Measurements from ENCODE around the gene PCCA. TPM values are rescaled to one million over a fixed set of nuclear protein-coding genes. Genes with fewer than 3 reads are reported as not detected.
"Not testable (repeated sequence)": the region's sequence is repeated elsewhere in the genome, so short reads cannot be mapped to it uniquely, and the experiment has no call there.

Gene PCCA
- total and polyA plus RNA-seq, 4 donors, result 17.7 to 37.4 (median 22.6) TPM

DNA sequence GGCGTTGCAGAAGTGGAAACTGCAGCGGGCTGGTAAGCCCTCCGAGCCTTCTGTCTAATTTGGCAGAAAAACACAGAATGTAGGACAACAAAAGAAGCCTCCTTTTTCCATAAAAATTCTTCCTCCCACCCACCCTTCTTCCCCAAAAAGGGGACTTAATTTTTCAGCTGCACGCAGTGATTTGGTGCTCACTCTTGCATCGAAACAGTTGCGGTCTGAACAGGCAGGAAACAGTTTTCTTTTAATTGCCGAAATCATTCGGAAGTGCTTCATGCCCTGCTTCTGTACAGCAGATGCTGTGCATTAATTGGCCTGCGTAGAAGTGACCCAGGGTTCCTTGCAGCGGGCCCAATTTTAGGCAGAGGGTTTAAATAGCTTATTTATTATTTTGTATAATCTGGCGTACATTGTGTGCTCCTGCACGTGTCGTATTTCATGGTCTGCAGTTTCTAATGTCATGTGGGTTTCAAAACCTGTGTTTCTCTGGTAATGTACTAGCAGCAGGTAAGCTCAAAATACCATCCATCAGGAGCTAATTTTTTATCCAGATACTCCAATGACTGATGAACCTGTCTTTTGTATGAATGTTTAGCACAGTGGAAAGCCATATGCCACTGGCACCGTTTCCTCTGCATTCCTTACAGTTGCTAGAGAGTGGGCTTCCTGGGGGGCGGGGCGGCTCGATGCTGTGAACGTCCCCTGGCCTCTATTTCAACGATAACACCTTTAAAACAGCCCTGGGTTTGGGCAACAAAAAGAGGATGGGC, 433.1 kb downstream of the PCCA start:
- H3K9me3 ChIP-seq (ENCODE audit: control insufficient read depth, low read length), result no peaks in the 10 kb centered on the region
- no peaks in the 10 kb centered on the region for H3K4me1 ChIP-seq (ENCODE audit: control insufficient read depth in 1 of 2, insufficient read depth in 2 of 2, low read length in 2 of 2)
- H3K27me3 ChIP-seq (ENCODE audit: control insufficient read depth in 1 of 2, insufficient read depth in 2 of 2, low read length in 1 of 2), result no peaks in the 10 kb centered on the region
- intact Hi-C loops (cut with DNase I), result no loop called here
- H3K4me3 ChIP-seq (ENCODE audit: low read length in 2 of 2), result no peak overlapping the region
- no peaks in the 10 kb centered on the region for H3K36me3 ChIP-seq (ENCODE audit: control insufficient read depth in 1 of 2, insufficient read depth in 2 of 2, low read length in 1 of 2)
- DNase-seq (no peak), ATAC-seq (ENCODE audit: low FRiP score) (no peak)
- H3K27ac ChIP-seq (ENCODE audit: low read depth in 1 of 2, low read length in 2 of 2), result no peak overlapping the region
- WGBS, 2 donors, result 88 to 90% methylated on average over 19 of the region's 19 CpGs

DNA sequence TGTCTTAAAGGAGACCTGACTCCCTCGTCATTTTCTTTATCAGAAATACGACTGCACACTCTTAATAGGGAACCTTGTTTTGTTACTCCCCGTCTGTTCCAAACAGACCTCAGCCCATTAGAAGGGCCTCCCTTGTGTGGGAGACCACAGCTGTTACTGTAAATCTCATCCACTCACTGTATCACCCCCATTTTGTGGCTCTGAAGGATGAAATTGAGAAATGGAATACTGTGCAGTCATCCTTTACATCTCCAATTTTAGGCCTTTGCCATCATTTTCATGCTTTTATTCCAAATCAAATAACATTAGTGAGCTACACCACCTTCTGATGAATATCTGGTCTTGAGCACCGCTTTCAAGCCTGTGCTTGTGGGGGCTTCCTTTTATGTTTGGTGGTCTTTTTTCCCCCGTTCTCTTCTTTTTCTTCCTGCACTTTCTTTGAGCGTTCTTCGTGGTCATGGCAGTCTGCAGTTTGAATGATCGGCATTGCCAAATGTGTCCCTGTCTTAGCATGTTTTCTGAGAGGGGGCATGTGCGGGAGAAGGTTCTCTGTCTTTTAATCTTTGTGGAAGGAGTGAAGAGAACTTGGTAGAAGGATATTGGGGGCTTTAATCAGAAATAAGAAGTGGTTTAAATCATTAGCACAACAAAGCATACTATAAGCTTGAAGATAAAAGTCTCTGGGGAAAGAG, 433.9 kb downstream of the PCCA start:
- Histone ChIP-seq H3K9me3 (ENCODE audit: control insufficient read depth, low read length) (no peaks in the 10 kb centered on the region), H3K4me3 (ENCODE audit: low read length in 2 of 2) (no peak overlapping the region), H3K27me3 (ENCODE audit: control insufficient read depth in 1 of 2, insufficient read depth in 2 of 2, low read length in 1 of 2) (no peaks in the 10 kb centered on the region), H3K36me3 (ENCODE audit: control insufficient read depth in 1 of 2, insufficient read depth in 2 of 2, low read length in 1 of 2) (no peaks in the 10 kb centered on the region), H3K4me1 (ENCODE audit: control insufficient read depth in 1 of 2, insufficient read depth in 2 of 2, low read length in 2 of 2) (no peaks in the 10 kb centered on the region), H3K27ac (ENCODE audit: low read depth in 1 of 2, low read length in 2 of 2) (no peak overlapping the region)
- ATAC-seq (ENCODE audit: low FRiP score) (no peak), DNase-seq (no peak)
- intact Hi-C loops (cut with DNase I), result no loop called here
- WGBS, 2 donors, result 94 to 96% methylated on average over 9 of the region's 9 CpGs

- no peak overlapping the region for H3K4me3 ChIP-seq (ENCODE audit: low read length in 2 of 2)
- DNase-seq (no peak), ATAC-seq (ENCODE audit: low FRiP score) (no peak)
- H3K9me3 ChIP-seq (ENCODE audit: control insufficient read depth, low read length), result no peaks in the 10 kb centered on the region
- H3K36me3 ChIP-seq (ENCODE audit: control insufficient read depth in 1 of 2, insufficient read depth in 2 of 2, low read length in 1 of 2), result no peaks in the 10 kb centered on the region
- no peaks in the 10 kb centered on the region for H3K4me1 ChIP-seq (ENCODE audit: control insufficient read depth in 1 of 2, insufficient read depth in 2 of 2, low read length in 2 of 2)
- no peak overlapping the region for H3K27ac ChIP-seq (ENCODE audit: low read depth in 1 of 2, low read length in 2 of 2)
- 93 to 95% methylated on average over 14 of the region's 14 CpGs for WGBS, 2 donors
- intact Hi-C loops (cut with DNase I), result no loop called here
- H3K27me3 ChIP-seq (ENCODE audit: control insufficient read depth in 1 of 2, insufficient read depth in 2 of 2, low read length in 1 of 2), result no peaks in the 10 kb centered on the region
Observed at GRCh38 chr13:100523411-100523810, 434.5 kb downstream of the PCCA start.

GRCh38 chr13:100523981-100524386, 435.1 kb downstream of the PCCA start:
- WGBS, 2 donors, result 87 to 88% methylated on average over 8 of the region's 8 CpGs
- no peak overlapping the region for H3K27ac ChIP-seq (ENCODE audit: low read depth in 1 of 2, low read length in 2 of 2)
- H3K36me3 ChIP-seq (ENCODE audit: control insufficient read depth in 1 of 2, insufficient read depth in 2 of 2, low read length in 1 of 2), result no peaks in the 10 kb centered on the region
- no peaks in the 10 kb centered on the region for H3K9me3 ChIP-seq (ENCODE audit: control insufficient read depth, low read length)
- DNase-seq (no peak), ATAC-seq (ENCODE audit: low FRiP score) (no peak)
- H3K4me1 ChIP-seq (ENCODE audit: control insufficient read depth in 1 of 2, insufficient read depth in 2 of 2, low read length in 2 of 2), result no peaks in the 10 kb centered on the region
- no peaks in the 10 kb centered on the region for H3K27me3 ChIP-seq (ENCODE audit: control insufficient read depth in 1 of 2, insufficient read depth in 2 of 2, low read length in 1 of 2)
- intact Hi-C loops (cut with DNase I), result no loop called here
- no peak overlapping the region for H3K4me3 ChIP-seq (ENCODE audit: low read length in 2 of 2)

DNA sequence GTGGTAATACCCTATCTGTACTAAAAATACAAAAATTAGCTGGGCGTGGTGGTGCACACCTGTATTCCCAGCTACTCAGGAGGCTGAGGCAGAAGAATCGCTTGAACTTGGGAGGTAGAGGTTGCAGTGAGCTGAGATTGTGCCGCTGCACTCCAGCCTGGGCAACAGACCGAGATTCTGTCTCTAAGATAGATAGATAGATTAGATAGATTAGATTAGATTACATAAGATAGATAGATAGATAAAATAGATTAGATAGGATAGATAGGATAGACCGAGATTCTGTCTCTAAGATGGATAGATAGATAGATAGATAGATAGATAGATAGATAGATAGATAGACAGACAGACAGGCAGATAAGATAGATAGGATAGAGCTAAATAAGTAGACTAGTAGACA, 435.8 kb downstream of the PCCA start:
- ATAC-seq (ENCODE audit: low FRiP score); DNase-seq; H3K36me3 ChIP-seq (ENCODE audit: control insufficient read depth in 1 of 2, insufficient read depth in 2 of 2, low read length in 1 of 2); H3K4me3 ChIP-seq (ENCODE audit: low read length in 2 of 2); intact Hi-C loops (cut with DNase I); H3K4me1 ChIP-seq (ENCODE audit: control insufficient read depth in 1 of 2, insufficient read depth in 2 of 2, low read length in 2 of 2); H3K27ac ChIP-seq (ENCODE audit: low read depth in 1 of 2, low read length in 2 of 2); H3K27me3 ChIP-seq (ENCODE audit: control insufficient read depth in 1 of 2, insufficient read depth in 2 of 2, low read length in 1 of 2); H3K9me3 ChIP-seq (ENCODE audit: control insufficient read depth, low read length): not testable (repeated sequence)
- WGBS, 2 donors, result 97% methylated on average over 5 of the region's 5 CpGs

DNA sequence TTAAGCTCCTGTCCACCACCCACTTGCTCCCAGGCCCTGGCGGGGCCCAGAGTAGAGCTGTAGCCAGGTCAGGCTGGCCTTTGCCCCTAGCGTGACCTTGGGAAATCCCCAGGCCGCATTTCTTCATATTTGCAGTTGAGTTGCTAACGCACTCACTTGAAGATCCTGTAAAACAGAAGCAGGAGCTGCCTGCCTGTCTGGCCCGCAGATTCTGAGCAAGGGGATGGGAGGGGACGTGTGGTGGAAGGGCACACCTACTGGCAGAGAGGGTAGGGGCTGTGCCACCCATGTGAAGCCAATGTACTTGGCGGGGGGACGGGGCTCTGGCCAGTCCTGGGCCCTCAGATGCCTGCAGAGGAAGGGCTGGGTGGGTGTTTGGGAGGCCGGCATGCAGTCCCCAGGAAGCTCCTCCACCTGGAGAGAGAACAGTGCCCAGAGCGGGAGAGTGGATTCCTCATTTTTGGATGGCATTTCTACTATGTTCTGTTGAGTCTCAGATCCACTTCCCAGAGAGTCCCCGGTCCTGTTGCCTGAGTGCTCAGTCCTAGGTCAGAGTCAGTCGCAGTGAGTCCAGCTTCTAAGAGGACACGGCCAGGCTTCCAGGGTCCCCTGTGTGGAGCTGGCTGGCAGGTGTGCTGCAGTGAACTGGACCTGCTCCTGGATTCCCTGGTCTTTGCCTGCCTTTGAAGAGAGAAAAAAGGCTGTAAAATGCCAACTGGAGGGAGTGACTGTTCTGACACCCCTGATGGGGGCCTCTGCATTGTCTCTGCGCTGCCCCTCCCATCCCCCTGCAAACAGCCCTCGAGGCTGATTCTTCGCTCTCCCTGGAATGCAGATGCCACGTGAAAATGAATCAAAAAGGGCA, 436.8 kb downstream of the PCCA start:
- Histone ChIP-seq H3K9me3 (ENCODE audit: control insufficient read depth, low read length) (no peaks in the 10 kb centered on the region), H3K27ac (ENCODE audit: low read depth in 1 of 2, low read length in 2 of 2) (no peak overlapping the region), H3K36me3 (ENCODE audit: control insufficient read depth in 1 of 2, insufficient read depth in 2 of 2, low read length in 1 of 2) (no peaks in the 10 kb centered on the region), H3K4me1 (ENCODE audit: control insufficient read depth in 1 of 2, insufficient read depth in 2 of 2, low read length in 2 of 2) (no peaks in the 10 kb centered on the region), H3K27me3 (ENCODE audit: control insufficient read depth in 1 of 2, insufficient read depth in 2 of 2, low read length in 1 of 2) (no peaks in the 10 kb centered on the region), H3K4me3 (ENCODE audit: low read length in 2 of 2) (no peak overlapping the region)
- DNase-seq, result no peak
- intact Hi-C loops (cut with DNase I), result no loop called here
- ATAC-seq (ENCODE audit: low FRiP score), result no peak
- 87 to 93% methylated on average over 17 of the region's 17 CpGs for WGBS, 2 donors

GRCh38 chr13:100526318-100527000, 437.6 kb downstream of the PCCA start:
- no peak for ATAC-seq (ENCODE audit: low FRiP score)
- no peak for DNase-seq
- intact Hi-C loops (cut with DNase I), result no loop called here
- H3K27me3 ChIP-seq (ENCODE audit: control insufficient read depth in 1 of 2, insufficient read depth in 2 of 2, low read length in 1 of 2), result no peaks in the 10 kb centered on the region
- no peak overlapping the region for H3K27ac ChIP-seq (ENCODE audit: low read depth in 1 of 2, low read length in 2 of 2)
- WGBS, 2 donors, result 89 to 91% methylated on average over 27 of the region's 27 CpGs
- H3K4me1 ChIP-seq (ENCODE audit: control insufficient read depth in 1 of 2, insufficient read depth in 2 of 2, low read length in 2 of 2), result no peaks in the 10 kb centered on the region
- H3K4me3 ChIP-seq (ENCODE audit: low read length in 2 of 2), result no peak overlapping the region
- no peaks in the 10 kb centered on the region for H3K36me3 ChIP-seq (ENCODE audit: control insufficient read depth in 1 of 2, insufficient read depth in 2 of 2, low read length in 1 of 2)
- no peaks in the 10 kb centered on the region for H3K9me3 ChIP-seq (ENCODE audit: control insufficient read depth, low read length)

DNA sequence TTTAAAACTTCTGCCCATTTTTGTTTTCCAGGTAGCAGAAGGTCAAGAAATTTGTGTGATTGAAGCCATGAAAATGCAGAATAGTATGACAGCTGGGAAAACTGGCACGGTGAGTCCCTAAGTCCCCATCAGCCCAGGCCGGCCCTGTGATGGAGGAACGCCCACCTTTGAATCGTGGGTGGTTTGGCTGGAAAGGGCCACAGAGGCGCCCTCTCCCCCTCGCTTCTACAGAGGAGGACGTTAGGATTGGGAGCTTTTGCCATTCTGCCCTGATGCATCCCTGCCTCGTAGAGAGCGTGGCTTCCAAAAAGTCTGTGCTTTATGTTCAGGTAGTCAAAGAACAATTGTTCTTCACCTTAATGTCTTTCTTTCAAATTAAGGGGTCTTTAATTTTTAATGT, 438.8 kb downstream of the PCCA start:
- Histone ChIP-seq H3K27me3 (ENCODE audit: control insufficient read depth in 1 of 2, insufficient read depth in 2 of 2, low read length in 1 of 2) (no peaks in the 10 kb centered on the region), H3K4me1 (ENCODE audit: control insufficient read depth in 1 of 2, insufficient read depth in 2 of 2, low read length in 2 of 2) (no peaks in the 10 kb centered on the region), H3K36me3 (ENCODE audit: control insufficient read depth in 1 of 2, insufficient read depth in 2 of 2, low read length in 1 of 2) (no peaks in the 10 kb centered on the region), H3K27ac (ENCODE audit: low read depth in 1 of 2, low read length in 2 of 2) (no peak overlapping the region), H3K4me3 (ENCODE audit: low read length in 2 of 2) (no peak overlapping the region), H3K9me3 (ENCODE audit: control insufficient read depth, low read length) (no peaks in the 10 kb centered on the region)
- DNase-seq (no peak), ATAC-seq (ENCODE audit: low FRiP score) (no peak)
- 90 to 94% methylated on average over 9 of the region's 9 CpGs for WGBS, 2 donors
- intact Hi-C loops (cut with DNase I), result no loop called here

Data from aorta (tissue), 5 donors.